HUES64 (cell line): ENCODE measurements around the gene CCDC12.

Source experiments
- H3K27ac ChIP-seq: 2 replicates; pipeline ENCODE4 v1.7.0; 2013; ENCODE audit warnings: low read depth, low read length, inconsistent platforms
- H3K27me3 ChIP-seq: 2 replicates; pipeline ENCODE4 v1.6.1; 2013; ENCODE audit warnings: mild to moderate bottlenecking, low read length; ENCODE audit not compliant: insufficient read depth
- H3K36me3 ChIP-seq: 2 replicates; pipeline ENCODE4 v1.6.1; 2013; ENCODE audit warnings: mild to moderate bottlenecking, low read length; ENCODE audit not compliant: insufficient read depth
- H3K4me1 ChIP-seq: 2 replicates; pipeline ENCODE4 v1.6.1; 2013; ENCODE audit warnings: mild to moderate bottlenecking, low read length, moderate library complexity; ENCODE audit not compliant: insufficient read depth
- H3K4me3 ChIP-seq: 2 replicates; pipeline ENCODE4 v1.5.1; 2013; ENCODE audit warnings: mild to moderate bottlenecking, low read length, moderate library complexity
- H3K9ac ChIP-seq: 2 replicates; pipeline ENCODE4 v1.6.1; 2013; ENCODE audit warnings: mild to moderate bottlenecking, low read depth, low read length
- H3K9me3 ChIP-seq: 2 replicates; pipeline ENCODE4 v1.6.1; 2013; ENCODE audit warnings: low read depth, low read length; ENCODE audit not compliant: insufficient read depth
- WGBS: fragments of 150-250, 120-280 bp; methylation state at CpG from one replicate; pipeline ENCODE4 v1.1.7; 2013; ENCODE audit warnings: missing lambda C conversion rate; 5-methylcytosine and 5-hydroxymethylcytosine counted together

Gene CCDC12

DNA sequence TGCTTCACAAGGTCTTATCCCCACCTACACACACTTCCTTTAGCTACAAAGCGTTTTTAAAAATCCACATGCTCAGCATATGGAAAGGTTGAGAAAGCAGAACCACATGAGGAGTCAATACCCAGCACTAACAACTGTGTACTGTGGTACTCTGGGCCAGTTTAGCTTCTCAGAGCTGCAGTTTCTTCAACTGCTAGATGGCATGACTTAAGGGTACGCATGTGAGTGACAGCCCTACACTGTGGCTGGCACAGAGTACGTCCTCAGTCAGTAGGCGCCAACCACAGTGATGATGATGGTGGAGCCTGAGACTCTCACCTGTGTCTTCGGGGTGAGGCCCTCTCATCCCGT is 17.4 kb downstream of the CCDC12 start:
- Histone ChIP-seq H3K4me3 (no peak overlapping the region), H3K9me3 (peaks cover 4% of the 10 kb centered on the region; the same call in 1 of the 2 replicates), H3K9ac (no peak overlapping the region), H3K4me1 (peaks cover 22% of the 10 kb centered on the region), H3K27ac (no peak overlapping the region), H3K27me3 (no peaks in the 10 kb centered on the region), H3K36me3 (peaks cover 6% of the 10 kb centered on the region; the same call in 1 of the 2 replicates)
- WGBS, result 93% methylated on average over 6 of the region's 6 CpGs

DNA sequence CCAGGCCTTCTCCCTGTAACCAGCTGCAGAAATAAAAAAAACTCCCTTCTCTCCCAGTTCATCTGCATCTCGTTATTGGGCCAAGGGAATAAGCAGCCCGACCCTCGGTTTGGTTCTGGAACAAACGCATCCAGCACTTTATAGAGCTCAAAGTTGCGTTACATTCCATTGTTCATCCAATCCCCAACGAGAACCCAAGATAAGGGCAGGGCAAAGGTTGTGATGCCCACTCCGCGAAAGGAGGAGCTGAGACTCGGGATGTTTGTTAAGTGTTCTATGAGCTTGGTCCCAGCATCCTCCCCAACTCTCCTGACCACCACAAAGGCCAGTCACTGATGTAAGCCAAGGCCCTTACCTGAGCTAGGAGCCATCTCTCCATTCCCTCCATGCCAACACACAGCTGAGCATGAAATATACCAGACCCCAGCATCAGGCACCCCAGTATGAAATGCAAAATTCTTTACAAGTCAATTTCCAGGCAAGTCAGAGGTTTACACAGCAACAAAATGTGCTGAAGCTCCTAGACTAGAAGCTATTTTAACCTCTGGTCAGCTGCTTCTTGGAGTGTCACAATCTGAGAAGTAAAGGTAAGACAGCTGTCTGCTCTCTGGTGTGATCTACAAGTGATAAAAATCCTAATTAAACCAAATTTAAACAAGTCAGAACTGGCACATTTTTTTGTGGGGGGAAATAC is 17.9 kb downstream of the CCDC12 start:
- Histone ChIP-seq H3K36me3 (peaks cover 6% of the 10 kb centered on the region; the same call in 1 of the 2 replicates), H3K9ac (no peak overlapping the region), H3K4me3 (no peak overlapping the region), H3K27me3 (no peaks in the 10 kb centered on the region), H3K9me3 (peaks cover 4% of the 10 kb centered on the region; the same call in 1 of the 2 replicates), H3K27ac (no peak overlapping the region), H3K4me1 (peaks cover 27% of the 10 kb centered on the region)
- WGBS, result 88% methylated on average over 9 of the region's 9 CpGs

DNA sequence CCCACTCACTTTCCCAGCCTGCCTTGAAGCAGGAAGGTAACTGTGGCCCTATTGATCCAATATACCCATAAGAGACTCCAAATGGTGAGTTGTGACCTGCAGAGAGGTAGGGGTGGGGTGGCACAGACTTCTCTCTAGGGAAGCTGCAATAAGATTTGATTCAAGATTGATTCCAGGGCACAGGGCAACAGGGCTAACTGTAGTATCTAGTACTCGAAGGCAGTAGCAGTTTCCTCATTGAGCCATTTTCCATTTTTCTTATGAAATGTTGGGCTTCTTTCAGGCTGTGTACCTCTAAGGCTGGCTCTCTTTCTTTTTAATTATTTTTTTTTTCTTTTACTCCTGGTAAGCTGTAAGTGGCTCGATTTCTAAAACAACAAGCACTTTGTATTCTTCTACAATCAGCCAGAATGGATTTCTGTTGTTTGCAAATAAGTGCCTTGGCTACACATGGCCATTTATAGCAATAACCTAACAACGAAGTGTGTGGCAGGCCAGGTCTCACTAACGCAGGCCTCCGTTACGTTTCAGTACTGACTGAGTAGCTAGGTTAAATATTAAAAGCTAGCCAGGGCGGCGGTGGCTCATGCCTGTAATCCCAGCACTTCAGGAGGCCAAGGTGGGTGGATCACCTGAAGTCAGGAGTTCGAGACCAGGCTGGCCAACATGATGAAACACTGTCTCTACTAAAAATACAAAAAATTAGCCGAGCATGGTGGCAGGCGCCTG is 19.3 kb downstream of the CCDC12 start:
- Histone ChIP-seq H3K9me3 (no peaks in the 10 kb centered on the region), H3K4me1 (peaks cover 36% of the 10 kb centered on the region), H3K9ac (no peak overlapping the region), H3K4me3 (no peak overlapping the region), H3K27ac (no peak overlapping the region), H3K36me3 (no peaks in the 10 kb centered on the region), H3K27me3 (no peaks in the 10 kb centered on the region)
- WGBS, result 84% methylated on average over 11 of the region's 11 CpGs

DNA sequence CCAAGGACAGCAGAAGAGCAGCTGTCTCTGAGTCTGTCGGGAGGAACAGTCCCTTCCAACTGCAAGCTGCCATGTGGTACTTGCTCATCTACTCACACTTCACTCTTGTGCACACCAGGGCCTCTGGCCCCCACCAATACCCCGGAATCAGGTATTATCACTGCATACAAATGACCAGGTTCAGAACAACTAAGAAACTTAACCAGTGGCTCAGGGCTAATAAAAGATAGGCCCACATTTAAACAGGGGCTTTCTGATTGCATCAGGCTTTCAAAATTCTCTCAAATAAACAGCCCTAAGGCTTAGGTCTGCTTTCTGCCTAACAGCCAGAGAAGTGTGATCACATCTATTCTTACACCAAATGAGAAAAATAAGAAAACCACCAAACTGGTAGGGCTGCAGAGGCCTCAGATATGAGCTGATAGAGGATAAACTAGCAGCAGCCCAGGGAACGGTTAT is 20.7 kb downstream of the CCDC12 start:
- WGBS, result 92% methylated on average over 3 of the region's 3 CpGs
- no peaks in the 10 kb centered on the region for H3K27me3 ChIP-seq
- H3K36me3 ChIP-seq, result no peaks in the 10 kb centered on the region
- no peak overlapping the region for H3K27ac ChIP-seq
- peaks cover 33% of the 10 kb centered on the region for H3K4me1 ChIP-seq
- H3K4me3 ChIP-seq, result no peak overlapping the region
- no peak overlapping the region for H3K9ac ChIP-seq
- no peaks in the 10 kb centered on the region for H3K9me3 ChIP-seq

DNA sequence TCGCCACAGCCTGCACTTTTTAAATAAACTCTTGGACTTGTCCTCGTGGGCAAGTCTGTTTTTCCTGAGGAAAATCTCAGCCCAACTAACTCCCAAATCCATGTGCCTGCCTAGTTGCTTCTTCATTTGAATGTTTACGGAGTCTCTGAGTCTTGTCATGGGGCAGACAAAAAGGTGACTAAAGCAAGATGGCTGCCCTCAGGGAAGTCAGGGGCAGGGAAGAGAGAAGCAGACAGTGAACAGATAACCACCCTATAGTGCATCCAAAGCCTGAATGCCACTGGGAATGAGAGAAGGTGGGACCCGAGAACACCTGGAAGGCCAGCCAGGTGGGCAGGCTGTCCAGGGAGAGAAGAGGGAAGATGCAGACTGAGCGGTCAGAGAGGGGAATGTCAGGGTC is 21.4 kb downstream of the CCDC12 start:
- Histone ChIP-seq H3K4me1 (peaks cover 27% of the 10 kb centered on the region), H3K9me3 (no peaks in the 10 kb centered on the region), H3K36me3 (no peaks in the 10 kb centered on the region), H3K9ac (no peak overlapping the region), H3K4me3 (no peak overlapping the region), H3K27me3 (no peaks in the 10 kb centered on the region), H3K27ac (no peak overlapping the region)
- WGBS, result 92% methylated on average over 5 of the region's 5 CpGs

DNA sequence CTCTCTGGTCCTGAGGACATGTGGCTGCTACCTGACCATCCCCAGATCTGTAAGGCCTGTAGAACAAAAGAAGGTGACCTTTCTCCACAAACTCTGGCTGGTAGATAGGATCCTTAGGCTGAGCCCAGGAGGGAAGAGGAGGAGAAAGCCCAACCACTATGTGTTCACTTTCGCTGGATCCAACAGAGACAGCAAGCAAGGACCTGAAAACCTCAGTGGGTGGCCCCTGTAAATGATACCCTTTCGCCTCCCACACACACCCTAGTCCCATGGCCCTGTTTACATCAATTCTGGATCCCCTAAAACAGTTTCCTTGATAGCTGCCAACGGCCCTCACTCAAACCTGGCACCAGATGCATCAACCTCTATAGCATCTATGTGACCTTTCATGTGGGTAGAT is 22.4 kb downstream of the CCDC12 start:
- H3K9me3 ChIP-seq, result no peaks in the 10 kb centered on the region
- 81% methylated on average over 3 of the region's 3 CpGs for WGBS
- no peaks in the 10 kb centered on the region for H3K27me3 ChIP-seq
- no peak overlapping the region for H3K27ac ChIP-seq
- H3K9ac ChIP-seq, result no peak overlapping the region
- H3K4me3 ChIP-seq, result no peak overlapping the region
- H3K4me1 ChIP-seq, result peaks cover 26% of the 10 kb centered on the region
- no peaks in the 10 kb centered on the region for H3K36me3 ChIP-seq

DNA sequence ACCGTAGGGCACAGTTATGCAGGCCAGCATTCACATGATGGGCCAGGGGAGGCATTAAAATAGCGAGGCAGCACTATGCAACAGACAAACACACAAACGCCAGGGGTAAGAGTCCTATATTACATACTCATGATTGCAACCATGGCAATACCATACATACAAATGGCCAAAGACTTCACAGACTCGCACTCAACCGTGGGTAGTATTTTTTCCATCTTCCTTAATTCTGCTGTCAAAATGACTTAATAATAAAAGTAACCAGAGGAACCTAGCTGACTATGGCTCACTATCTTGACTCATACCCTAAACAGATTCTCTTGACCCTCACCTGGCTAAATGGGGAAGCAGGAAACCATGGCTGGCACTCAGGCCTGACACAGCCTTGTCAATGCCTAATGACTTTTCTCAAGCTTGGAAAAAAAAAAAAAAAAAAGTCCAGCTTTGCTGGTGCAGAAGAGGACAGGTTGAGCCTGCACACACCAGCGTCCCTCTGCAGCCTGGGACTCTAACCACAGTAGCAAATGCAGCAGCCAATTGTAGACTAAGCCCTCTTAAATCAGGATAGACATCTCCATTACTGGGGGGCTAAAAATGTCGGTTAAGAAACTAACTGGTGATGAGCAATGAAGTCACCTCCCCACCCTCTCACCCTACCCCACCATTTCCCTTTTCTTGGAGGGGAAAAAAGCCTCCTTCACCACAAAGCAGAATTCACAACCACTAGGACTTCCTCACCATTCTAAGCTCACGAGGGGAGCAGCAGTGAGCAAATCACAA is 23.1 kb downstream of the CCDC12 start:
- H3K4me1 ChIP-seq, result peaks cover 30% of the 10 kb centered on the region
- WGBS, result 87% methylated on average over 8 of the region's 8 CpGs
- no peak overlapping the region for H3K9ac ChIP-seq
- H3K36me3 ChIP-seq, result no peaks in the 10 kb centered on the region
- H3K27me3 ChIP-seq, result no peaks in the 10 kb centered on the region
- no peak overlapping the region for H3K4me3 ChIP-seq
- H3K27ac ChIP-seq, result no peak overlapping the region
- H3K9me3 ChIP-seq, result no peaks in the 10 kb centered on the region

DNA sequence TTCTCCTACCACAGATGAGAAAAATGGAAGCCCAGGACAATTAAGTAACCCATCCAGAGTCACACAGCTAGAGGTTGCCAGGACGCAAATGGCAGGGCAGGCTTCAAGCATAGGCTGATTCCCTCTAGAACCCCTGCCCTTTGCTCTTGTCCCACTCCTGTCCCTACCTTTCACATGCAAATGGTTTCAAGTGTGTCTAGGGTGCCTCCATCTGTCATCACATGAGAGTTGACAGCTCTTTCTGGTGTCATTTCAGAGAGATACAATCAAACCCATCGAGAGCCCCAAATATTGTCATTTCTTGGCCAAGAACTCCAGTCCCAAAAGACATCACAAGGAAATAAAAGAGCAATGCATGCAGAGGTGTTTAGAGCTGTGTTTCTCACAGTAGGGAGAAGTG is 23.7 kb downstream of the CCDC12 start:
- H3K27ac ChIP-seq, result no peak overlapping the region
- 0 out of 2 replicates have a peak, but pooled peaks cover 2% of the 10 kb centered on the region for H3K36me3 ChIP-seq
- no peak overlapping the region for H3K4me3 ChIP-seq
- H3K4me1 ChIP-seq, result peaks cover 30% of the 10 kb centered on the region
- no peaks in the 10 kb centered on the region for H3K9me3 ChIP-seq
- H3K27me3 ChIP-seq, result no peaks in the 10 kb centered on the region
- 86% methylated on average over 2 of the region's 2 CpGs for WGBS
- no peak overlapping the region for H3K9ac ChIP-seq

DNA sequence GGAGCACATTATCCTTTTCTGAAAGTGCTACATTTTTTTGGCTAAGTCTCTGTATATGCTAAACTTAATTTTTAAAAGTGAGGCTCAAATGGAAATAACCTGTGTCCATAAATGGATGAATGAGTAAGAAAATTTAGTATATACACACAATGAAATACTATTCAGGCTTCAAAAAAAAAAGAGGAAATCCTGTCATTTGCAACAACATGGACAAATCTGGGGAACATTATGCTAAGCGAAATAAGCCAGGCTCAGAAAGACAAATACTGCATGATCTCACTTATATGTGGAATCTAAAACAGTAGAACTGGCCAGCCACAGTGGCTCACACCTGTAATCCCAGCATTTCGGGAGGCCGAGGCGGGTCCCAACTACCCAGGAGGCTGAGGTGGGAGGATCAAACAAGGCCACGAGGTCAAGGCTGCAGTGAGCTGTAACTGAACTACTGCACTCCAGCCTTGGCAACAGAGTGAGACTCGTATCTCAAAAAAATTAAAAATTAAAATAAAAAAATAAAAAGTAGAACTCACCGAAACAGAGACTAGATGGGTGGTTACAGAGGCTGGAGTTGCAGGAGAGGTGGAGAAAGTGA is 25.8 kb downstream of the CCDC12 start:
- H3K9ac ChIP-seq, result no peak overlapping the region
- WGBS, result 96% methylated on average over 6 of the region's 7 CpGs
- no peaks in the 10 kb centered on the region for H3K9me3 ChIP-seq
- no peak overlapping the region for H3K4me3 ChIP-seq
- H3K4me1 ChIP-seq, result peaks cover 26% of the 10 kb centered on the region
- H3K27ac ChIP-seq, result no peak overlapping the region
- no peaks in the 10 kb centered on the region for H3K27me3 ChIP-seq
- peaks cover 14% of the 10 kb centered on the region for H3K36me3 ChIP-seq

DNA sequence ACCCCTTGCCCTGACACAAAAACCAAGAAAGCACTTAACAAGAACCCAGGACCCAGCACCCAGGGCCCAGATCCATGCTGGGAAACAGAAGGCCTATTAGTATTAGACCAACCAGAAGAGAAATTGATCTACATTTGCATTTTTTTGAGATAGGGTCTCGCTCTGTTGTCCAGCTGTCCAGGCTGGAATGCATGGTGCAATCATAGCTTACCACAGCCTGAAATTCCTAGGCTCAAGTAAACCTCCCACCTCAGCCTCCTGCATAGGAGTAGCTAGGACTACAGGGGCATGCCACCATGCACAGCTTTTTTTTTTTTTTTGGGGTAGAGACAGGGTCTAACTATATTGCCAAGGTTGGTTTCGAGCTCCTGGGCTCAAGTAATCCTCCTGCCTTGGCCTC is 26.4 kb downstream of the CCDC12 start:
- Histone ChIP-seq H3K9me3 (no peaks in the 10 kb centered on the region), H3K36me3 (peaks cover 17% of the 10 kb centered on the region), H3K27ac (no peak overlapping the region), H3K4me3 (no peak overlapping the region), H3K4me1 (peaks cover 23% of the 10 kb centered on the region), H3K9ac (no peak overlapping the region), H3K27me3 (no peaks in the 10 kb centered on the region)
- 89% methylated on average over 2 of the region's 2 CpGs for WGBS
